IPS-18c (cell line): ENCODE measurements around the gene ZNF578.
"Not testable (repeated sequence)": the region's sequence is repeated elsewhere in the genome, so short reads cannot be mapped to it uniquely, and the experiment has no call there.

Experiments
- H3K4me3 ChIP-seq: 2 replicates; pipeline ENCODE4 v1.7.0; 2013; ENCODE audit warnings: low read depth, mild to moderate bottlenecking, low read length, moderate library complexity; ENCODE audit not compliant: insufficient read depth
- H3K9me3 ChIP-seq: one replicate; pipeline ENCODE4 v1.6.1; 2013; ENCODE audit warnings: mild to moderate bottlenecking, low read length, moderate library complexity; ENCODE audit not compliant: control insufficient read depth, insufficient read depth

Gene ZNF578

DNA sequence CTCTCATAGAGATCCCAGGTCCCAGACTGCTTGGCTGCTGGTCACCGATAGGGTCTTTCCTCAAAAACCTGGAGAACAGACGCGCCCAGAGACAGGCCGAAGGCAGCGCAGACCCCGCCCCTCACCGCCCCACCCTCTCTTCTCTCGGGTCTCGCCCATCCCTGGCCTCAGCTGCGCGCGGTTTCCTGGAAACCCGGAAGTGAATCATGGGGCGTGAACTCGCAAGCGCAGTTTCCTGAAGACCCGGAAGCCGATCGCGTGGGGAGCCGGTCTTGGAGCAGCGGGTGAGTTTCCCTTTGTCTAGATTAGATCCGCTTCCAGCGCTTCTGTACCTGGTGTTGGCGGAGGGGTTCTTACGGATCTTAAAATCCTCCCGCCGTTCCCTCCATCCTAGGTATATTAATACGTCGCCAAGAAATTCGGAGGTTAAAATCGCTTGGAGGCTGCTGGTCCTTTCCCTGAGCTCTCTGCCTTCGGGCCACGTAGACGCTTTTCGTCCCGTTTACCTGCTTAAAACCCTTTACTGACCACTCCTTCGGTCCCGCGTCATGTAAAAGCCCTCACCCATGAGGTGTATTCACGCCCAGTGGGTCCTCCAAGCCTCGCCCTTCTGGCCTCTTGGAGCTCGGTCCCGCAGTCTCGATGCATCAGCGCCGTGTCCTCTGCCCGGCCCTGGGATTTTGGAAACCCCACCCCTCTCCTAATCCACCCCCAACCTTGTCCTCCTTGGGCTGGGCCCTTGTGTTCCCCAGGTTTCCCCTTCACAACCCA lies at the start of gene ZNF578:
Gene ZNF578, plus strand, starts transcription at position 230 of the 771 bp plus-strand sequence. CDS start 48,293 bp downstream, outside the sequence.
- Histone ChIP-seq H3K9me3 (peaks cover 17% of the 10 kb centered on the region), H3K4me3 (peak within 1 kb of the TSS; percentile 69)

DNA sequence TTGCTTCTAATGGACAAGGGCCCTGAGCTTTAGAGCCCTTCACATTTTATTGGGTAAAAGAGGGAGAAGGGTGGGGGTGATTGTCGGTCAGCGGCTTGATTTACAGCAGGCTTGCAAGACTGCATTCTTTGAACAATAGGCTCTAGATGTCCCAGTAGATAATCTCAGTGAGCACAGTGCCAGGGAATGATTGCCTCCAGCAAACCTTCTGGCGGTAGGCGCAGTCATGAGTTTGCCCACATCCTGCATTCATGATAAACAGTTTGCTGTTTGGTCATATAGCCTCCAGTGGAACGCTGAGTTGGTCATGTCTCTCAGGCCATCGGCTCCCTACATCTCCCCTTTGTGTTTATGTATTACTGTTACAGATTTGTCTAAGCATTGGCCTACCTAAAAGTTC lies 43.1 kb upstream of the ZNF578 start:
- H3K9me3 ChIP-seq: peaks cover 12% of the 10 kb centered on the region

DNA sequence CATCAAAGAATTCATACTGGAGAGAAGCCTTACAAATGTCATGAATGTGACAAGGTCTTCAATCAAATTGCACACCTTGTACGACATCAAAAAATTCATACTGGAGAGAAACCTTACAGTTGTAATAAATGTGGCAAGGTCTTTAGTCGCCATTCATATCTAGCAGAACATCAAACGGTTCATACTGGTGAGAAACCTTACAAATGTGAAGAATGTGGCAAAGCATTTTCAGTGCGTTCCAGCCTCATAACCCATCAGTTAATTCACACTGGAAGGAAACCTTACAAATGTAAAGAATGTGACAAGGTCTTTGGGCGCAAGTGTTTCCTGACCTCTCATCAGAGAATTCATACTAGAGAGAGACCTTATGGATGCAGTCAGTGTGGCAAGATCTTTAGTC lies 37.6 kb upstream of the ZNF578 start:
- Histone ChIP-seq H3K4me3 (no peak overlapping the region; the same call in 1 of the 2 replicates), H3K9me3 (peaks cover 12% of the 10 kb centered on the region)

More for the DNA sequence above, 43.1 kb upstream of the ZNF578 start:
- no peak overlapping the region for H3K4me3 ChIP-seq

GRCh38 chr19:52428937-52429336 lies 24.4 kb upstream of the ZNF578 start, which contains the start of gene ZNF534:
Gene ZNF534, plus strand, starts transcription at chr19:52429148. Its CDS starts 2,327 bp downstream, at chr19:52431475.
- Histone ChIP-seq H3K9me3 (peaks cover 8% of the 10 kb centered on the region), H3K4me3 (no peak within 1 kb of the TSS)

- no peak overlapping the region for H3K4me3 ChIP-seq
- H3K9me3 ChIP-seq: peaks cover 9% of the 10 kb centered on the region
Observed at GRCh38 chr19:52442179-52442578, 11.2 kb upstream of the ZNF578 start.

- Histone ChIP-seq H3K9me3 (peaks cover 5% of the 10 kb centered on the region), H3K4me3 (no peak overlapping the region; the same call in 1 of the 2 replicates)
Observed at GRCh38 chr19:52444506-52444905, 8.8 kb upstream of the ZNF578 start.

- H3K9me3 ChIP-seq: peaks cover 11% of the 10 kb centered on the region
- no peak overlapping the region for H3K4me3 ChIP-seq
Observed at GRCh38 chr19:52451241-52451640, 2.1 kb upstream of the ZNF578 start.

- Histone ChIP-seq H3K9me3 (peaks cover 8% of the 10 kb centered on the region), H3K4me3 (no peak overlapping the region)
Observed at GRCh38 chr19:52464798-52465470, 11.6 kb downstream of the ZNF578 start.

DNA sequence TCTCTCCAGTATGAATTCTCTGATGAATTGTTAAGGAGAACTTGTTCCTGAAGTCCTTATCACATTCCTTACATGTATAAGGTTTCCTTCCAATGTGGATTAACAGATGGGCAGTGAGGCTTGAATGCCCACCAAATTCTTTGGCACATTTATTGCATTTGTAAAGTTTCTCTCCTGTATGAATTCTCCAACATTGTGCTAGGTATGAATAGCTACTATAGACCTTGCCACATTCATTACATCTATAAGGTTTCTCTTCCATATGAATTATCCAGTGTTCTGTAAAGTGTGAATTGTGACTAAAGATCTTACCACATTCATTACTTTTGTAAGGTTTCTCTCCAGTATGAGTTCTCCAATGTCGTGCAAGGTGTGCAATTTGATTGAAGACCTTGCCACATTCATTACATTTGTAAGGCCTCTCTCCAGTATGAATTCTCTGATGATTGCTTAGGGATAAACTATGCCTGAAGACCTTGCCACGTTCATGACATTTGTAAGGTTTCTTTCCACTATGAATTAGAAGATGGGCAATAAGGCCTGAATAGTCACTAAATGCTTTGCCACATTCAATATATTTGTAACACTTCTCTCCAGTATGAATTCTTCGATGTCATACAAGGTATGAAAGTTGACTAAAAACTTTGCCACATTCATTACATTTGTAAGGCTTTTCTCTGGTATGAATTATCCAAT lies 20.4 kb downstream of the ZNF578 start:
- H3K9me3 ChIP-seq: peaks cover 15% of the 10 kb centered on the region
- no peak overlapping the region for H3K4me3 ChIP-seq

DNA sequence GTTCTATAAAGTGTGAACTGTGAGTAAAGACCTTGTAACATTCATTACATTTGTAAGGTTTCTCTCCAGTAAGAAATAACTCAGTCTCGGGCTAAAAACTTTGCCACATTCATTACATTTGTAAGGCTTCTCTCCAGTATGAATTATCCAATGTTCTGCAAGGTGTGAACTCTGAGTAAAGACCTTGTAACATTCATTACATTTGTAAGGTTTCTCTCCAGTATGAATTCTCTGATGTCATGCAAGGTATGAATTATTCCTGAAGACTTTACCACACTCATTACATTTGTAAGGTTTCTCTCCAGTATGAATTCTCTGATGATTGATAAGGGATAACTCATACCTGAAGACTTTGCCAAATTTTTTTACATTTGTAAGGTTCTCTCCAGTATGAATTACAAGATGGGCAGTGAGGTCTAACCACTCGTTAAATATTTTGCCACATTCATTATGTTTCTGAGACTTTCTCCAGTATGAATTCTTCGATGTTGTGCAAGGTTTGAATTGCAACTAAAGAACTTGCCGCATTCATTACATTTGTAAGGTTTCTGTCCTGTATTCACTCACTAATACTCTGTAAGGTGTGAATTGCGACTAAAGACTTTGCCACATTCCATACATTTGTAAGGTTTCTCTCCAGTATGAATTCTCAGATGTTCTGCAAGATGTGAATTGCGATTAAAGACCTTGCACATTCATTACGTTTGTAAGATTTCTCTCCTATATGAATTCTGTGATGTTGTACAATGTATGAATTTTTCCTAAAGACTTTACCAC lies 21.2 kb downstream of the ZNF578 start:
- Histone ChIP-seq H3K4me3 (no peak overlapping the region), H3K9me3 (peaks cover 14% of the 10 kb centered on the region)

DNA sequence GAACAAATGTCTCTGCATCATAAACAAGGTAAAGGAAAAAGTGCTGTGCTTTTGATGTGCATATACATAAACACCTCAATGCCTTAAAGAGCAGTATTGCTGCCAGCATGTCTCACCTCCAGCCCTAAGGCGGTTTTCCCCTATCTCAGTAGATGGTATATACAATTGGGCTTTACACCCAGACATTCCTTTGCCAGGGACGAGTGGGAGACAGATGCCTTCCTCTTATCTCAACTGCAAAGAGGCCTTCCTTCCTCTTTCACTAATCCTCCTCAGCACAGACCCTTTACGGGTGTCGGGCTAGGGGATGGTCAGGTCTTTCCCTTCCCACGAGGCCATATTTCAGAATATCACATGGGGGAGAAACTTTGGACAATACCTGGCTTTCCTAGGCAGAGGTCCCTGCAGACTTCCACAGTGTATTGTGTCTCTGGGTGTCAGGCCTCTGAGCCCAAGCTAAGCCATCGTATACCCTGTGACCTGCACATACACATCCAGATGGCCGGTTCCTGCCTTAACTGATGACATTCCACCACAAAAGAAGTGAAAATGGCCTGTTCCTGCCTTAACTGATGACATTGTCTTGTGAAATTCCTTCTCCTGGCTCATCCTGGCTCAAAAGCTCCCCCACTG lies 30.9 kb downstream of the ZNF578 start:
- H3K4me3 ChIP-seq: not testable (repeated sequence)
- peaks cover 12% of the 10 kb centered on the region for H3K9me3 ChIP-seq

GRCh38 chr19:52485064-52485463 lies 31.7 kb downstream of the ZNF578 start:
- peaks cover 12% of the 10 kb centered on the region for H3K9me3 ChIP-seq
- H3K4me3 ChIP-seq: not testable (repeated sequence)

GRCh38 chr19:52485561-52486240 lies 32.3 kb downstream of the ZNF578 start:
- H3K9me3 ChIP-seq: peaks cover 12% of the 10 kb centered on the region
- not testable (repeated sequence) for H3K4me3 ChIP-seq

DNA sequence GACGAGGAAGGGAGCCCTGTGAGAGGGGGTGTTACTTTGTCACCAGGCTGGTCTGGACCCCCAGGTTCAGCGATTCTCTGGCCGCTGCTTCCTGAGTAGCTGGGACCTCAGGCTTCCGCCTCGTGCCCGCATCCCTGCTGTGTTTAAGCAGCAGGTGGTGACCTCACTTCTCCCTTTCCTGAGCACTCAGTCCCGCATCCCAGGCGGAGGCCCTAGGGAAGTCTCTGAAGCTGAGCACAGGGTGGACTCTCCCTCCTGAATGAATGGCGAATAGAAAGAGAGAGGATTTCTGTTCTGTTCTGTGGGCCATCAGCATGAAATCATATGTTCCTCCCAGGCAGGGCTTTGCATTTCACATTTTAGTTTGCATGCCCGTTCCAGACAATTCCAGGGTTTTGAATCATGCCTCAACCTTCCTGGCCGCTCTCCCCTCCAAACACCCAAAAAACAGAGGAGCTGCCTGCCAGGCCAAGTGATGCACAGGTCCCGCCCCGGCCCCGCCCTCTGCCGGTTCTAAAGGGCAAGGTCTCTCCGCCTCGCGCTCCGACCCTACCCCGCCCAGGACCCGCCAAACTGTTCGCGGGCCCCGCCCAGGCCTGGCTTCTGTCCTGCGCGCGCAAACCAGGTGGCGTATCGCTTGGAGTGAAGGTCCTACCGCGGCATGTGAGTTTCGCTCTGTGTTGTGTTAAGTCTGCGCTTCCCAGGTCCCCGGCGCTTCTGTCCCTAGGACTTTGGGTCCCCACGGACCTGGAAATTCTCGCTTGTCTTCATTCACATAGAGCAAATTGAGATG lies 39.0 kb downstream of the ZNF578 start:
- Histone ChIP-seq H3K4me3 (peak overlapping the region; percentile 42; the same call in 1 of the 2 replicates), H3K9me3 (no peaks in the 10 kb centered on the region)

DNA sequence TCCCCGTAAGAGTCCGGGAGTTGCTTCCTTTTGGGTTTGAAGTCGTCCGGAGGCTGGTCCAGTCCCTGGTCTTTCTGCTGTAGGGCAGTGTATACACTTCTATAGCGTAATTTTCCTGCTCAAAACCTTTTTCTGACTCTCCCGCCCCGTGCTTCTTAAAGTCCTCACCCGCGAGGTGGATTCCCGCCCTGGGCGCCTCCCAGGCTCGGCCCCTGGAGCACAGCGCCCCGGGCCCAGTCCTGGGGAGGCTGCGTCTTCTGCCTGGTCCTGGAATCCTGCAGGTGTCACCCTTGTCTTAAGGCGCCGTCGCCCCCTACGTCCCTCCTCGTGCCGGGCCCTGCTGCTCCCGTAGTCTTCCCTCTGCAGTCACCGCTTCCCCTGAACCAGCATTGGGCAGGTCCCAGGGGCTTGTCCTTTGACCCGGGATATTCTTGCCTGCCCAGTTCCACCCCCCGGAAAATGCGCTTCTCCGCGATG lies 39.7 kb downstream of the ZNF578 start:
- no peaks in the 10 kb centered on the region for H3K9me3 ChIP-seq

More for the DNA sequence above, 39.7 kb downstream of the ZNF578 start:
- H3K4me3 ChIP-seq: peak overlapping the region; percentile 42
